K562 (cell line): Measurements from ENCODE around the gene ELMOD1. TPM values are rescaled to one million over a fixed set of nuclear protein-coding genes. Genes with fewer than 3 reads are reported as not detected.

ENCODE experiments used
- ATF2 ChIP-seq: sonication (generic); formaldehyde crosslinking; IDR thresholded peaks from 2 replicates; pipeline ENCODE4 v1.8.1; 2022; ENCODE audit warnings: missing genetic modification reagents
- BRF2 ChIP-seq: IDR thresholded peaks from 3 replicates; pipeline ENCODE4 v1.6.1; 2011; ENCODE audit warnings: borderline replicate concordance, mild to moderate bottlenecking; ENCODE audit not compliant: insufficient read length, insufficient read depth
- COPS2 ChIP-seq: fragments of 450-650 bp; conservative IDR thresholded peaks from 2 replicates; pipeline ENCODE4 v1.6.1; 2016; ENCODE audit warnings: mild to moderate bottlenecking, moderate library complexity
- DACH1 ChIP-seq: fragments of 450-650 bp; IDR thresholded peaks from 2 replicates; pipeline ENCODE4 v1.6.1; 2018; ENCODE audit not compliant: partially characterized antibody
- GATAD2B ChIP-seq: fragments of 450-650 bp; IDR thresholded peaks from 2 replicates; pipeline ENCODE4 v1.6.1; 2017; ENCODE audit warnings: mild to moderate bottlenecking, borderline replicate concordance
- JUNB ChIP-seq: fragments of 450-650 bp; formaldehyde crosslinking; conservative IDR thresholded peaks from 2 replicates; pipeline ENCODE4 v1.4.0; 2020; ENCODE audit warnings: mild to moderate bottlenecking
- KLF13 ChIP-seq: fragments of 450-650 bp; IDR thresholded peaks from 2 replicates; pipeline ENCODE4 v1.6.1; 2016; ENCODE audit warnings: missing genetic modification characterization, low read depth, mild to moderate bottlenecking, missing compliant biosample characterization, moderate library complexity, borderline replicate concordance
- MECOM ChIP-seq: fragments of 250-450 bp; sonication (Bioruptor Pico); IDR thresholded peaks from 2 replicates; pipeline ENCODE4 v1.8.0; 2022; ENCODE audit warnings: inconsistent platforms
- NCOR1 ChIP-seq: fragments of 450-650 bp; IDR thresholded peaks from 2 replicates; pipeline ENCODE4 v1.6.1; 2016; ENCODE audit warnings: mild to moderate bottlenecking, moderate library complexity
- NFE2L1 ChIP-seq: fragments of 450-650 bp; IDR thresholded peaks from 2 replicates; pipeline ENCODE4 v1.6.1; 2016; ENCODE audit warnings: missing genetic modification characterization, low read depth, mild to moderate bottlenecking, missing compliant biosample characterization, moderate library complexity, borderline replicate concordance
- PHF8 ChIP-seq: fragments of 200-600 bp; sonication (generic); IDR thresholded peaks from 2 replicates; pipeline ENCODE4 v1.6.1; 2012; ENCODE audit warnings: mixed run types, mild to moderate bottlenecking, inconsistent platforms, low read length, moderate library complexity, borderline replicate concordance
- RCOR1 ChIP-seq, 2 experiments: IDR thresholded peaks; 2 replicates each; pipeline ENCODE4 v1.6.1; 2012; ENCODE audit warnings: low read depth in 2 of 2, low read length in 2 of 2, borderline replicate concordance in 1 of 2, improper control_type of control experiment in 1 of 2
- RERE ChIP-seq: sonication (generic); formaldehyde crosslinking; IDR thresholded peaks from 2 replicates; pipeline ENCODE4 v1.8.0; 2023; ENCODE audit warnings: missing genetic modification reagents, mild to moderate bottlenecking, borderline replicate concordance
- SMARCC2 ChIP-seq: fragments of 450-650 bp; IDR thresholded peaks from 2 replicates; pipeline ENCODE4 v1.6.1; 2017; ENCODE audit warnings: antibody characterized with exemption, moderate library complexity, mild to moderate bottlenecking, low read depth
- THRB ChIP-seq: fragments of 450-650 bp; formaldehyde crosslinking; conservative IDR thresholded peaks from 2 replicates; pipeline ENCODE4 v1.4.0; 2022; ENCODE audit warnings: mild to moderate bottlenecking, missing genetic modification characterization
- YBX1 ChIP-seq: fragments of 450-650 bp; IDR thresholded peaks from 2 replicates; pipeline ENCODE4 v1.7.1; 2016; ENCODE audit warnings: mild to moderate bottlenecking
- ZKSCAN3 ChIP-seq: fragments of 250-450 bp; sonication (Bioruptor Pico); IDR thresholded peaks from 2 replicates; pipeline ENCODE4 v1.4.0; 2020
- ZNF79 ChIP-seq: fragments of 250-450 bp; sonication (Bioruptor Pico); IDR thresholded peaks from 2 replicates; pipeline ENCODE4 v1.4.0; 2020; ENCODE audit warnings: low read depth, mild to moderate bottlenecking, moderate library complexity
- ZZZ3 ChIP-seq: fragments of 450-650 bp; IDR thresholded peaks from 2 replicates; pipeline ENCODE4 v1.6.1; 2016; ENCODE audit warnings: antibody characterized with exemption, mild to moderate bottlenecking, moderate library complexity
- polyA plus RNA-seq, 8 experiments: library from polyadenylated mRNA; depleted of rRNA in 4 of 8; stranded (reverse) in 5 of 8; unstranded in 3 of 8; fragments of >200 nt; fragmentation: Nextera tagmentation in 2 of 8; fragmentation: Illumina TruSeq in 1 of 8; extraction: Ambion mirVana in 2 of 8; extraction: Trizol in 1 of 8; gene quantifications; 2 replicates each; pipeline versions ENCODE4 v1.2.1 to v1.2.3, GENCODE V29; 2011 to 2014; ENCODE audit warnings: inconsistent platforms in 1 of 8, missing spikeins in 1 of 8
- total RNA-seq, 7 experiments: library from RNA; depleted of rRNA in 6 of 7; stranded (reverse); fragments of >200 nt in 6 of 7; fragmentation: Illumina TruSeq in 2 of 7; extraction: Trizol in 2 of 7; gene quantifications; 2 replicates each; pipeline versions ENCODE4 v1.2.1 to v1.2.3, GENCODE V29; 2011 to 2021; ENCODE audit warnings: low replicate concordance in 1 of 7

Gene ELMOD1
- total and polyA plus RNA-seq, 9 of the 15 experiments (the other 6 are each of a cell fraction or from before 2014, with no cell fraction given), result not detected

- no peak for TF ChIP-seq YBX1
- TF ChIP-seq ZKSCAN3 (CRISPR knock-in tag), result no peak
- TF ChIP-seq RCOR1 (IDR thresholded peaks at IDR 0.05; ENCODE audit: borderline replicate concordance in 1 of 2, low read depth in 2 of 2, low read length in 2 of 2), result 0 out of 4 replicates have a peak, but pooled peaks have one; percentile 8 to 51
- no peak for TF ChIP-seq NCOR1
- no peak for TF ChIP-seq SMARCC2
- no peak for TF ChIP-seq ATF2 (CRISPR knock-in tag)
- no peak for TF ChIP-seq COPS2
- no peak for TF ChIP-seq NFE2L1 (tag)
- TF ChIP-seq JUNB, result no peak
- no peak for TF ChIP-seq ZZZ3
- no peak for TF ChIP-seq BRF2
- peak; percentile 85; the same call in 1 of the 2 replicates for TF ChIP-seq PHF8
- no peak for TF ChIP-seq GATAD2B
- no peak for TF ChIP-seq ZNF79 (CRISPR knock-in tag)
- no peak for TF ChIP-seq MECOM (CRISPR knock-in tag)
- no peak for TF ChIP-seq KLF13 (tag)
- TF ChIP-seq DACH1, result no peak
- TF ChIP-seq RERE (CRISPR knock-in tag), result no peak
- 0 out of 2 replicates have a peak, but pooled peaks have one; percentile 11 for TF ChIP-seq THRB (CRISPR knock-in tag)
Measured at GRCh38 chr11:107565219-107565937, 25.6 kb upstream of the ELMOD1 start, which contains the start of gene ALKBH8 (continued).
